GM18511 (cell line): ENCODE measurements around the gene FBXO33.
"Not testable (repeated sequence)": the region's sequence is repeated elsewhere in the genome, so short reads cannot be mapped to it uniquely, and the experiment has no call there.

Experiments
- ATAC-seq: cut with Tn5 transposase; IDR thresholded peaks from one replicate; pipeline ENCODE4 v1.9.1; 2021; ENCODE audit warnings: mild to moderate bottlenecking, moderate library complexity; ENCODE audit not compliant: unreplicated experiment

The FBXO33 gene

GRCh38 chr14:39374851-39375250 lies 57.4 kb downstream of the FBXO33 start:
- ATAC-seq = no peak

GRCh38 chr14:39372656-39373055 lies 59.6 kb downstream of the FBXO33 start:
- ATAC-seq = no peak

- no peak for ATAC-seq
These were observed 61.8 kb downstream of the FBXO33 start for GRCh38 chr14:39370415-39370814.

- ATAC-seq = no peak
These were observed 63.2 kb downstream of the FBXO33 start for GRCh38 chr14:39369029-39369428.

- no peak for ATAC-seq
These were observed 63.8 kb downstream of the FBXO33 start for GRCh38 chr14:39368261-39368959.

- ATAC-seq = no peak
These were observed 64.9 kb downstream of the FBXO33 start for GRCh38 chr14:39367387-39367751.

GRCh38 chr14:39366460-39367386 lies 65.5 kb downstream of the FBXO33 start:
- no peak for ATAC-seq

- no peak for ATAC-seq
These were observed 66.9 kb downstream of the FBXO33 start for GRCh38 chr14:39365354-39365753.

GRCh38 chr14:39364509-39364908 lies 67.7 kb downstream of the FBXO33 start:
- no peak for ATAC-seq

GRCh38 chr14:39361556-39361955 lies 70.7 kb downstream of the FBXO33 start:
- not testable (repeated sequence) for ATAC-seq

- ATAC-seq = no peak
These were observed 71.9 kb downstream of the FBXO33 start for GRCh38 chr14:39360316-39360715.

GRCh38 chr14:39359069-39359468 lies 73.2 kb downstream of the FBXO33 start:
- ATAC-seq = not testable (repeated sequence)

GRCh38 chr14:39351708-39352107 lies 80.5 kb downstream of the FBXO33 start:
- ATAC-seq = no peak

- no peak for ATAC-seq
These were observed 81.4 kb downstream of the FBXO33 start for GRCh38 chr14:39350866-39351265.
